ENCODE measurements around the gene ADAMTS8.
"Not testable (repeated sequence)": the region's sequence is repeated elsewhere in the genome, so short reads cannot be mapped to it uniquely, and the experiment has no call there.

The ADAMTS8 gene

GRCh38 chr11:130438401-130439159 is 10.2 kb upstream of the ADAMTS8 start:
- not testable (repeated sequence) for DNase-seq (ENCODE audit: low read depth)

GRCh38 chr11:130437848-130438247 is 9.4 kb upstream of the ADAMTS8 start:
- no peak for DNase-seq (ENCODE audit: low read depth)

GRCh38 chr11:130436171-130436570 is 7.8 kb upstream of the ADAMTS8 start:
- DNase-seq (ENCODE audit: low read depth) = no peak

- peak; percentile 53 for DNase-seq (ENCODE audit: low read depth)
These were observed 7.3 kb upstream of the ADAMTS8 start for GRCh38 chr11:130435671-130436070.

DNA sequence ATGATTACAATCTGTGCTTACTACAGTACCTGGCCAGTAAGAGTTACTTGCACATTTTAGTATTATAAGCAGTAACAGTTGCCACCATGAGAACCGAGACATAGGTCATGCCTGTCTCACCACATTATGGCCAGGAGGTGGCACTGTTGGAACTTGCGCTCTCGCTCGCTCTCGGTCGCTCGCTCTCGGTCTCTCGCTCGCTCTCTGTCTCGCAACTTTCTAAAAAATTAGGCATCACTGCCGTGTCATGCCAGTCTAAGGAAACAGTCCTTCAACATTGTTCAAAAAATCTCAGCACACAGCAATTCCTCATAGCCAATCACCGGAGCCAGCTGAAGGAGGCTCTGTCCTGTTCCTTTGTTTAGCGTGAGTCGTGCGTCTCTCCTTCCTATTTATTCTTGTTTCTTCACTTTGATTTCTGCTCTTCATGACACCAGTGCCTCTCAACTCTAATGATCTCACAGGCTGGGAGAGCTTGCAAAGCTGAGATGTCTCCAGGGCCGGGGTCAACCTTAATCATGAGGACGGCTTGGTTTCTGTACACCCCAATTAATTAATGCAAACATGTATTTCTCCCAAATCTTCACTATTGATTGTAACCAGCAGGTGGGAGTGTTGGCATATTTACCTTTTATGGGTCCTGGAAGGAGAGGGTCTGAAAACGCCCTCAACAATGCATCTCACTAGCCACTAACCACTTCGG is 6.3 kb upstream of the ADAMTS8 start:
- DNase-seq (ENCODE audit: low read depth) = peak; percentile 81

- no peak for DNase-seq (ENCODE audit: low read depth)
These were observed 4.9 kb upstream of the ADAMTS8 start for GRCh38 chr11:130433357-130433756.

DNA sequence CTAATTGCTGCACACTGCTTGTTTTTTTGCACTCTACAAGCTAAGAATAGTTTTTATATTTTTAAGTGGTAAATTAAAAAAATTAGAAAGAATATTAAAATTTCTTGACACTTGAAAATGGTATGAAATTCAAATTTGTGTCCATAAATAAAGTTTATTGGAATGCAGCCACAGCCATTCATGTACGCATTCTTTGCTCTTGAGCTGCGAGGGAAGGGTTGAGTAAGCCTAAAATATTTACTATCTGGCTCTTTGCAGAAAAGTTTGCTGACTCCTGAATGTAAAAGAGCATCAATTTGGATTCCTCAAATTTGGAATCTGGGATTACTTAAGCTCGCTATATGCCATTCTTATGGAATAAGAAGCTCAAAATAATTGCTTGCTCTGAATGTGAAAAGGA is 3.4 kb upstream of the ADAMTS8 start:
- DNase-seq (ENCODE audit: low read depth) = peak; percentile 16

GRCh38 chr11:130431331-130431773 is 2.9 kb upstream of the ADAMTS8 start:
- DNase-seq (ENCODE audit: low read depth) = peak; percentile 70

DNA sequence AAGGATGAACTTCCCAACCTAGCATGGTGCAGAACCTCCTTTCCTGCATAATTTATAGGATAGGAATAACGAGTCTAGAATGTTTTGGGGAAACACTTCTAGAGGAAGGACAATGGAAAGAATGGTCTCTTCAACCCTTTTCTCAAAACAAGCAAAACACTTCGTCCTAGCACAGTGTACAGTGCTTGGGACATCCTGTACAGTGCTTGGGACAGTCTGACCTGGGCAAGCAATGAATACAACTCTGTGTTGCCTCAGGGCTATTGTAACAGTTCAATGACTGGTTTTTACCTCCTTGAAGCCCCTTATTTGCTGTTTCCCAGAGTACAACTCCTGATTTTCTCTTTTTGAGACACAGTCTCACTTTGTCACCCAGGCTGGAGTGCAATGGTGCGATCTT is 1.6 kb upstream of the ADAMTS8 start:
- no peak for DNase-seq (ENCODE audit: low read depth)

DNA sequence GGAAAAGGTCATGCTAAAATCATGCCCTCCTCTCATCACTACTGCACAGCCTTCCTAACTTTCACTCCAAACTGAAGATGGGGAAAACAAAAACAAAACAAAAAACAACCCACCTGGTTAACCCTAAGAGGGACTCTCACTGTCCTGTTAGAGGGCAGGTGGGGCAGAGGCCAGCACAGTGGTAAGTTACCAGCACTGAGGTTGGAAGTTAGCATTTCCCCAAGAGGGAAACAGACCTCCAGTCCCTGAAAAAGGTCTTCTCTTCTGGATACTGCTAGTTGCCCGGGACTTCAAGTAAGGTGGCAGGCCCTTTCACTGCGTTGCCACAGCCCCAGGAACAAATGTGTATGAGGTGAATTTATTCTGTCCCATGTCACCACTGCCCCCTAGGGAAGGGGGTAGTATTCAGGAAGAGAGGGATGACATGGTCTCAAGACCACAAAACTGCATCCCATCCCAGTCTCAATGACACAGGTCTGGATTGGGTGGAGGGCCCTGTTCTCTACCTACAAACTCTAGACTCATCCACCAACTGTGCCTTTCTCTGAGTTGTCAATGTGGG is 792 bp upstream of the ADAMTS8 start:
- DNase-seq (ENCODE audit: low read depth) = no peak

DNA sequence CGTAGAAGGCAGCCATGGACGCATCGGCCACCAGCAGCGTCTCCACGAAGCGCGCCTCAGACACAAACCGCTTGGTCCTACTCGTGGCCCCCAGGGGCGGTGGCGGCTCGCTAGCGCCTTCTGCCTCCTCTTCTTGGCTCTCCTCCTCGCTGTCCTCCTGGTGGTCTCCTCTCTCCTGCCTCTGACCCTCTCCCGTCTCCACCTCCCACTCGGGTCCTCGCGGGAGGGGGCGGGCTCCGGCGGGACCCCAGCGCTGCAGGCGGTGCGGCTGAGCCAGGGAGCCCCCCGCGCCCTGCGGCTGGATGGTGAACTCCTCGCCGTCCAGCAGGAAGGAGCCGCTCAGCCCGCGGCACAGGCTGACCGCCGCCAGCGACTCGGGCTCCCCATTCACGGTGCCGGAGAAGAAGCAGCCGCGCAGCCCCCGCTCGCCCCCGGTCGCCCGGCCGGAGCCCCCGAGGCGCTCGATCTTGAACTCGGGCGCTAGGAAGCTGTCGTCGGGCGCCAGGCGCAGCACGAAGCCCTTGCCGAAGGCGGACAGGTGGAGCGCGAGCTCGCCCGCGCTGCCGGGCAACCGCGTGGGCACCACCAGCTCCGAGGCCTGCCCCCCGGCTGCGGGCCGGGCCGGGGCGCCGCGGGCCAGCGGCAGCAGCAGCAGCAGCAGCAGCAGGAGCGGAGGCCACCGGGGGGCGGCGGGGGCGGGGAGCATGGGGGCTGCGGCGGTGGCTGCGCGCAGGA is 661 bp downstream of the ADAMTS8 start:
- peak; percentile 25 for DNase-seq (ENCODE audit: low read depth)

GRCh38 chr11:130426837-130427341 is 1.5 kb downstream of the ADAMTS8 start:
- no peak for DNase-seq (ENCODE audit: low read depth)

- no peak for DNase-seq (ENCODE audit: low read depth)
These were observed 2.1 kb downstream of the ADAMTS8 start for GRCh38 chr11:130426223-130426836.

GRCh38 chr11:130425156-130425555 is 3.3 kb downstream of the ADAMTS8 start:
- no peak for DNase-seq (ENCODE audit: low read depth)

DNA sequence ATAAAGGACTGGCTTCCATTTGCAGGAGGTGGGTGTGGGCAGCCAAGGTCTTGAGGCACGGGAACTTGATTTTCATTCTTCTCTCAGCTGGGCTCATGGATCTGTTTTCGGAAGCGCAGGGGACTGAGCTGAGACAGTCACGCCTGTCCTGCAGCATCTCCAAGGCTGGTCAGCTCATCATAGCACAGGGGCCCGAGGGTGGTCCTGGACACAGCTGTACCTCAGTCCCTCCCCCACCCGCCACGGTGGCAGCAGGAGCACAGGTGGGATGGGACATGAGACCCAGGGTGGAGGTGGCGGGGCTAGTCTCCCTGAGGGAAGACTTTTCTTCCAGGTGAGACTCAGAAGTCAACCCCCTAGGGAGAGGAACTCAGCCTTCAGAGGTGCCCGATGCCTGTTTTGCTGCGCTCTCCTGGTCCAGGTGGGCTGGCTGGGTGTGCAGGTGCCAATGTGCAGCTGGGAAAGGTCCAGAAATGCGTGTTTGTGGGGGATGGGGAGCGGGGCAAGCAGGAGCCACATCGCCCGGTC is 3.7 kb downstream of the ADAMTS8 start:
- DNase-seq (ENCODE audit: low read depth) = no peak

DNA sequence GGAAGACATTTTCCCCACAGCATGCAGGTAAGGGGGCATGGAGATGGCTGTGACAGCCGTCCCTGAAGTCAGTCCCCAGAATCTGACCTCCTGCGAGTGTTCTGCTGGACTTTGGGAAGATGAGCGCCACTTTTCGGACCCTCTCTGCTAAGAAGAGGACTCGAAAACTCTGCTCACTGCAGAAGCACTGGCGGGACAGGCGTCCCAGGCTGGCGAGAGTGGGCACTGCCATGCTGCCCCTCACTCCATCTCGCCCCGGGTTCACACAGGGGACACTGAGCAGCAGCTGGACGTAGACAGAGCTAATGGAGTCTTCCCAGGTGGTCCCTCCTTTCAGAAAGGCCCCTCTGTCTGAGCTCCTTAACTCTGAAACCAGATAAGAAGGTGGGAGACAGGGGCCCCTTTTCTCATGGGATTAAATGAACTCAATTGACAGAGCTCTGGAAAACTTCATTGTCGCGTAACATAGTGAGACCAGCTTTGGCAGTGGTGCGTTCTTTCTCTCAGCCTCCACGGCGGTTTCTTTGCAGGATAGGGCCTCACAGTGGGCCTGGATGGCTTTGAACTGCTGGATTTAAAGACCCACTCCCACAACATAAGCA is 4.8 kb downstream of the ADAMTS8 start:
- DNase-seq (ENCODE audit: low read depth) = no peak

DNA sequence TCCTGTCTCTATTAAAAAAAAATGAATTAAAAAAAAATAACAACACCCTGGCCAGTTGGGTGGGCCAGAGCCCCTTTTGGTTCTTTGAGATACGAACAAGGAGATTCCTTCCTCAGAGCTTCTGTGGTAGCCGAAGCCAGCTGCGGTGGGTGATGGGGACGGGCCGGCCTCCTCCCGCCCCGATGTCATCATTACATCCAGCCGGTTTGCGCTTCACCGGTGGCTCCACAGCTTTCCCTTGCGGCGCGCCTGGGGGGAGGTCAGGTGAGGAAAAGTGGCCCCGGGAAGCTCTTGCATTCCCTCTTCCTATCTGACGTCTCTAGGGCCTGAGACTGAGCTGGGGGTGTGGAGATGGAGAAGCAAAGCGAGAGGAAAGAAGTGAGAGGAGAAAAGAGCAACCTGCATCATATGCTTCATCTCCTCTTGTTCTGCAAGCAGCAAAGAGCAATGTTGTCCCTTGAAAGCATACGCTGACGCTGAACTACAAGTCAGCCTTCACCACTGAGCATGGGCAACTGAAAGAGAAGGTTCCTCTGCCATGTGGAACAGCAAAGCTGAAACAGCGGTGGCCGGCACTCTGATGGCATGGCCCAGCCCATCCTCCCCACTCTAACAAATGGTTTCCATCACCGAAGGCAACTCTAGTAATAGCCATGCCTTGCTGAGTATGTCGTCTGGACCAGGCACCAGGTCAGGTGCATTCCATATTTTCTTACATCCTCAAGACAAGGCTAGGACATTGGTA is 6.0 kb downstream of the ADAMTS8 start:
- DNase-seq (ENCODE audit: low read depth) = no peak

GRCh38 chr11:130421697-130422096 is 6.7 kb downstream of the ADAMTS8 start:
- DNase-seq (ENCODE audit: low read depth) = no peak

DNA sequence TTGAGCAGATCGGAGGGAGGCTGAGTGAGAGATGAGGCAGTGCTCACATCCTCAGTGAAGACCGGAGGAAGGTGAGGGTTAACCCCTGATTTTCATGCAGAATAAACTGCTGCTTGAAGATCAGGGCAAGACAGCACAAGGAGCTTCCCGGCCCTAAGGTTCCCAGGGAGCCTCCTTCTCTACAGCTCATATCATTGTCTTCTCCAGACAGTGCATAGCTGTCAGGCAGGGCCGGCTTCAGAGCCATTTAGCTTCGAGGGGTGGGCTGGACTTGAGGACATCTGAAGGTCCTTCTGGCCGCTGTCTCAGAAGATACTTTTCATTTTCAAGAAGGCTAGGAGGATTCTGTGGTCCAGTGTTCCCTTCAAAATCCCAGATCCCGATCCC is 7.2 kb downstream of the ADAMTS8 start:
- no peak for DNase-seq (ENCODE audit: low read depth)

DNA sequence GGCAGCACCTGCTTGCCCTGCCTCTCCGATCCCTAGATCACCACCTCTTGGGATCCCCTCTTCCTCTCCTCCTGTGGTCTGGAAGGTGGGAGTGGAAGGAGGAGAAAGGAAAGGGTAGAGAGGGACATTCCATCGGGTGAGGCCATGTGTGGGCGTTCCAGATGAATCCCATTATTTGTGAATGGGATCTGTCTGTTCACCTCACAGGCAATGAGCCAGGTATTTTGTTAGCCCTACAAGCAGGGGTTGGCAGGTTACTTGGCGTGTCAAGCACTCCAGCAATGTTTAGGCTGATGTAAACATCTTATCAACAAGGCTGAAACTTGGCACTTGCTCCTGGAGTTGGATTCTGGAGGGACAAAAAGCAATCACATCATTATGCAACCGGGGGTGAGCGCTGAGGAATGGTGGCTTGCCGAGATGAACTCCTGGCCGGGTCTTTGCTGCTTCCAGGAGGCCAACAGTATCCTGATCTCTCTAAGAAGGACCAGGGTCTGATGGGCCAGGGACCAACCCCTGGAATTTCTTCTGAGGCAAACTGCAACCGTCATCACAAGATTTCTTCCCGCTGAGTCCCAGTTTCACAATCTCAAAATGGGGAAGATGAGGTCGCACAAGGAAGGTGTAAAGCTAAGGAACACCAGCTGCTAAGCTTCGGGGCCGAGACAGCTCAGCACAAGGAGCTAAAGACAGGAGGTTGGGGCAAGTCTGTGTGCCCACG is 7.8 kb downstream of the ADAMTS8 start:
- no peak for DNase-seq (ENCODE audit: low read depth)

Data from ELR (cell line).